NCI-H1930 (cell line): ENCODE measurements around the gene M1AP.
A peak's percentile ranks its signal among the peaks of the same experiment; 100 is the strongest.
"Not testable (repeated sequence)": the region's sequence is repeated elsewhere in the genome, so short reads cannot be mapped to it uniquely, and the experiment has no call there.

Experiments
- DNase-seq, 2 experiments: peaks; one replicate each; lab custom pipeline; 2025; lab: John Stamatoyannopoulos, UW

M1AP gene

DNA sequence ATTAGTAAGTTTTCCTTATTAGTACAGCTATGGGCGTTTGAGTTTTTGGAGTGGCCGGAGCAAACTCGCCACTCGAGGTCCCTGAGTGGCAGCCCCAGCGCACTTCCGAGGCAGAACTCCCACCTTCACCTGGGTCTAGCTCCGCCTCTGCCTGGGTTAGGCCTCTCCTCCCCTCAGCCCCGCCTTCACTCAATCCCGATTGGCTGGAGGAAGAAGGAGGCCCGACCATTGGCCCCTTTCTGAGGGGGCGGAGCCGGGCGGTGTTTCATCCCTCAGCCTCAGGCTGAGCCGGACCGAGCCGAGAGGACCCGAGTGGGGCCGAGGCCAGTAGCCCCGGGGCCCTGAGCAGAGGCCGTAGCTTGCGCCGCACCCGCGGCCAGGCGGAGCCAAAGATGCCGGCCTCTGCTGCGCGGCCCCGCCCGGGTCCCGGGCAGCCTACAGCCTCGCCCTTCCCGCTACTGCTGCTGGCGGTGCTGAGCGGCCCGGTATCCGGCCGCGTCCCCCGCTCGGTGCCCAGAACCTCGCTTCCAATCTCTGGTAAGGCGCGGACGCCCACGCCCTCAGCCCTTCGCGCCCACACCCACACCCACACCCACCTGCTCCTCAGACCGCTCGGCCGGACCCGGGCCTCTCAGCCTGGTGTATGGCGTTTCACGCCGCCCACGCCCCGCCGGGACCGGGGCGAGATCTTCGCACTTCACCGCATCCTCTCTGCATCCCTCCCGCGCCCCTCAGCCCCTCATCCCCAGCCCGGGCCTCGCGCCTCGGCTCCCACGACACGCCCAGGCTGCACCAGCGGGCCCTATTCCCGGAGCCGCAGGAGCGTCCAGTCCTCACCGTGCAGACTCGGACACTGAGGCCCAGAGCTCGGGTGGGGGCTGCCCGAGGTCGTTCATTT, 6.1 kb upstream of the M1AP start, which contains the start of gene SEMA4F:
TSS of gene SEMA4F (plus strand) at position 263 of the 898 bp plus-strand sequence. CDS start at position 393, 130 bp downstream.
- peak; percentile 96 to 98 for DNase-seq

- DNase-seq, result no peak
Observed at GRCh38 chr2:74653589-74653984, 5.5 kb upstream of the M1AP start.

- no peak for DNase-seq
Observed at GRCh38 chr2:74646834-74647482, 1.2 kb downstream of the M1AP start.

DNA sequence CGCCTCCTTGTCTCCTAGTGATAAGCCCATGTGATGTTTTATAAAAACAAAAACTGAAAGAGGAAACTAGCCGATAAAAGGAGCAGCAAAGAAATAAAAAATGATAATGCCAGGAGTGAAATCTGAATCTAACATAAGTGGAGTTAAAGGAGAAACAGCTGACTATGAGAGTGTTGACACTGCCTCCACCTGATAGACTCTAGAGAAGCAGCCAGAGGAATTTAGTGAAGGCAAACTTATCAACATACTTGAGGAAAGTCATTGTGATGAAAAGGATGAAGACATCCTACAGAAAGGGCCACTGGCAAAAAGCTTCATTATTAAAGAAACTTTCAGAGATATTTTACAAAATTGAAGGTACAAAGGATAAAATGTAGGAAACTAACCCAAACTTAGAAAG, 1.9 kb downstream of the M1AP start:
- DNase-seq, result no peak

DNA sequence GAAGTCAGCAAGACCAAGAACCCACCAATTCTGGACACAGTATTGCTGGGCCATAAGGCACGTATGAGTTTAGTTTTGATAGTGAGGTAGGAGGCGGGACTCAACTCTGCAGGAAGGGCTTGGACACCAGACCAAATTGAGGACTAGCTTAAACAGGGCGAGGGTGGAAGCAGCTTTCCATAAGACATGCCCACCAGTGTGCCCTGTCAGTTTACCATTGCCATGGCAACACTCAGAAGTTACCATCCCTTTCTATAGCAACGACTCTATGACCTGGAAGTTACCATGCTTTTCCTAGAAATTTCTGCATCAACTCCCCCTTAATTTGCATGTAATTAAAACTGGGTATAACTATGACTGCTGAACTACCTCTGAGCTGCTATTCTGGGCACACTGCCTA, 2.8 kb downstream of the M1AP start:
- no peak for DNase-seq

DNA sequence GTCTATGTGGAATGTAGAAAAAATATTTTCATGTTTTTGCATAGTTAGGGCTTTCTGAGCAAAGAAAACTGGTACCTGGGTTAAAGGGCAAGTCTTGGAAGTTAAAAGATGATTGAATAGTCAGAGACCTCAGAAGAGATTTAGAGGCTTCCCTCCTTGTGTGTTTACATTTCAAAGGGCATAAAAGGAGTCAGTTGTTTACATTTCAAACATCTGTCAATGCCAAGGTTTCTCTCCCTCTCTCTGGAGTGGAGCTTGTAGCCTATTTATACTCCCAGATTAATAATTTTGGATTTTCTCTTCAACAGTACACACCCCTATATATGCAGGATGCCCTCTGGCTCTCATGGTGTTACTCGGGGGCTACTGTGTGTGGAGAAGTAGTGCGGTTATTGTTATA, 8.6 kb downstream of the M1AP start:
- no peak for DNase-seq

GRCh38 chr2:74632939-74633312, 15.2 kb downstream of the M1AP start:
- DNase-seq, result no peak

DNA sequence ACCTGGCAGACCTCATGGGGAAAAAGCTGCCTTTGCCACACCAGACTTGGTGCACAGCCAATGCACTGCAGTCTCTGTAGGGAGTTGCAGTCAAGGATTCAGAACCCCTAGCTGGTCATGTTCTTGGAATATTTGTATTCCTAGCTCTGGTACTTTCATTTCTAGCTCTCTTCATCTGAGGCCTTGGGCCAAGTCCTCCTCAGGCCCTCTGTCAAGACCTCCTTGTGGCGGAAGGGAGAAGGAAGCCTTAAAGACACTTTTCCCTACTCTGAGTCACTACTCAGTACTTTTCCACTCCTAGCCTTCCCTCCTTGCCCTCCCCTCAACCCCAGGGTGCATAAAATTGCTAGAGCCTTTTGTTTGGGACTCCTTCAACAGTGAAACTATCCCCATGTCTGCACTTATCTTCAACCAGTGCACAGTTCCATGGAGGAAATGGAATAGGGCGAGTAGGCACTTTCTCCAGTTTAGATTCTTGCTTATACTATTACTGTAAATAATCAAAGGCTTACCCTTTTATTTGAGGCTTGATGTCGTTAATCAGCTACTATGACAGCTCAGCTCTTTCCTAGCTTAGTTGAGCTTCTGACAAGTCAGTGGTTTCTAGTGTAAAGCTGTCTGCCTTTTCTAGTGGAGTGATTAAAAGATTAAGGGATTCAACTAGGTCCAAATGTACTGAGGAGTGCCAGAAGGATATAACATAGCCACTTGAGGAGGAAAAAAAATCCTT, 15.8 kb downstream of the M1AP start:
- DNase-seq, result no peak

GRCh38 chr2:74630454-74630853, 17.7 kb downstream of the M1AP start:
- not testable (repeated sequence) for DNase-seq

- DNase-seq, result no peak
Observed at GRCh38 chr2:74628538-74629105, 19.5 kb downstream of the M1AP start.

DNA sequence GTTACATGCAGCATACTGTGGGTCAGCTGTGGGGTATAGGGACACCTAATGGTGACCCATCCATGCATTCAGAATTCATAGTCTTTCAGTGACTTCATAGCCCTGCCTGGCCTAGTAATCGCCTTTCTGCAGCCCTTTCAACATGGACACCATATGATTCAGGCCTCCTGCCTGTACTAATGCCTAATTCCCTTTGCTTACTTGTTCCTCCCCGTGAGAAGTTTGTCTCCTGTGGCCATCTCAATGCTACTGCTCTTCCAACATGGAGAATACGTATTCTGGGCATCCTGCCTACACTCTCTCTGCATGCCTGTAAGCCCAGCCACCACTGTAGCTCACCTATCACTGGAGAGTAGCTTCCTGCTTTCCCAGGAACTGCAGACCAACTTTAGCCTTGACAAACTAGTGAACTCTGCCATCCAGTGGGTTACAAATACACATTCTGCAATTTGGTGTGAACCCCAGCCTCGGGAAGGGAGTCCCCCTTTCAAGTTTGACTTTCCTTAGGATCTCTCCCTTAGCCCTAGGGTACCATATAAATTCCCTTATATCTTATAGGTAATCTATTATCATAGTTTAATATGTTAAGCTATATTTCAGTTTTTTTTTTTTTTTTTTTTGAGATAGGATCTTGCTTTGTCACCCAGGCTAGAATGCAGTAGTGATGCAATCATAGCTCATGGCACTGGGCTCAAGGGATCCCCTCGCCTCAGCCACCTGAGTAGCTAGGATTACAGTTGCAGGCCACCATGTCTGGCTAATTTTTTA, 22.3 kb downstream of the M1AP start:
- DNase-seq, result no peak

- DNase-seq, result no peak
Observed at GRCh38 chr2:74620671-74621070, 27.5 kb downstream of the M1AP start.

GRCh38 chr2:74619651-74620297, 28.4 kb downstream of the M1AP start:
- DNase-seq, result no peak

GRCh38 chr2:74618410-74619083, 29.6 kb downstream of the M1AP start:
- DNase-seq, result no peak

DNA sequence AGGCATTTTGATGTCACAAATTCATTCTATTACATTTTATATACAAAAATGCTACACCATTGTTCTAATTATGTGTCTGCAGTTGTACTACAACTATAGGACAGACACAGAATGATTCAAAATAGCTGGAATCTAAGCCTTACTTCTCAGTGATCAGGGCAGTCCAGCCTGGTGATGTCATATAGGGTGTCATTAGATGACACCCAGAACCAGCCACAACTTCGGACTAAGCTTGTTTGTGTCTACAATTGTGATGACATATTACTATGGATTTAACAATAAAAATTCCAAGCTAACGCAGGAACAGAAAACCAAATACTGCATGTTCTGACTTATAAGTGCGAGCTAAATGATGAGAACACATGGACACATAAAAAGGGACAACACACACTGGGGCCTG, 31.0 kb downstream of the M1AP start:
- no peak for DNase-seq

DNA sequence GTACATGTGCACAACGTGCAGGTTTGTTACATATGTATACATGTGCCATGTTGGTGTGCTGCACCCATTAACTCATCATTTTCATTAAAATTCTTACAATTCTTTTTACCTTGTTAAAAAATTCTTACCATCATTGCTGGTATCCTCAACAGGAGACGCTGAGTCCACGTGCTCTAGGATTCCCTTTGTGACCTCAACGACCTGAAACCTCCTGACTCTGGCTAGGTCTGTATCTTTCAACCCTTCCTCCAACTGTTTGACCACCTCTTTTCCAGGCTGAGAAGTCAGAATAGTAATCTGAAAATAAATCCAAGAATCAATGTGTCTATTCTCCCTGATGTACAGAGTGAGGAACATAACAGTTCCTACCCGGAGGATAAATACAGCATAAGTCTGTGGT, 41.2 kb downstream of the M1AP start:
- DNase-seq, result no peak

DNA sequence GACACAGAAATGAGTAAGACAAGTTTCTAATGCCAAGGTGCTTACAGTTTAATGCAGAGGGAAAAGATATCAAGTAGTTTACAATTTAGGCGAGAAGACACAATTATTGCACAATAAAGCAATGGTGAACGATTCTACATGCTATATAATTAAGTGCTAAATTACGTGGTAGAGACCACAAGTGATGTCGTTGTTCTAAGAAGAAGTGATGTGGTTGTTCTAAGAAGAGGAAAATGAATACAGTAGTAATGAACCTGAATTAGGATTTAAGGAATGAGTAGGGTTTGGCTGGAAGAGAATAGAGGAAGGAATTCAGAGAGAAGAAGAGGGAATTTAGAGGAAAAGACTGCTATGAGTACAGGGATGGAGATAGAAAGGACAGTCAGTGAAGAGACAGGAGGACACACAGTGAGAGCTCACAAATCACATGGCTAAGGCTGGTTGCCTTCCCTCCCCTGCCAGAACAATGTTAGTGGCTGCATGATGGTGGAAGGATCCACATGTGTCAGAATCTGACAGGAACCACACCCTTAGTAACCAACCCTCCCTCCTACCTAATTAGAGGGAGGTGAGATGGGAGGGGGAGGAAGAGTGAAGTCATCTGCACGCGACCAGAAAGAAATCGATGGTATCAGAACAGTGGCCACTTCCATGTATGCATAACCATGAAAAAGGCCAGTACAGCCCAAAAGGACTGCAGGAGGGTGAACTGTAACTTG, 44.7 kb downstream of the M1AP start:
- no peak for DNase-seq

- DNase-seq, result no peak
Observed at GRCh38 chr2:74602586-74603281, 45.4 kb downstream of the M1AP start.

- no peak for DNase-seq
Observed at GRCh38 chr2:74599676-74600075, 48.5 kb downstream of the M1AP start.
